CD4-positive, CD25-positive, alpha-beta regulatory T cell (primary cell): ENCODE measurements around the gene SMARCC2. TPM values are rescaled to one million over a fixed set of nuclear protein-coding genes. Genes with fewer than 3 reads are reported as not detected.
A peak's percentile ranks its signal among the peaks of the same experiment; 100 is the strongest.

Source experiments
- ATAC-seq, 2 donors: fragments of 150-1000 bp; cut with Tn5 transposase; one replicate each; pipeline ENCODE4 v1.10.0; 2021; ENCODE audit warnings: low read depth in 2 of 2, moderate number of reproducible peaks in 2 of 2, moderate library complexity in 1 of 2
- DNase-seq, 3 donors: peaks; one replicate each; pipeline versions ENCODE4 v3.0.0 to v3.0.0-alpha.2; 2012 to 2022; ENCODE audit warnings: mixed read lengths in 1 of 3
- H3K27ac ChIP-seq: one replicate; pipeline ENCODE4 v1.7.0; 2013; ENCODE audit warnings: mild to moderate bottlenecking, low read length; ENCODE audit not compliant: insufficient read depth, poor library complexity, severe bottlenecking
- H3K27me3 ChIP-seq: one replicate; pipeline ENCODE4 v1.7.0; 2013; ENCODE audit warnings: low read length; ENCODE audit not compliant: control insufficient read depth, insufficient read depth
- H3K36me3 ChIP-seq: one replicate; pipeline ENCODE4 v1.7.0; 2013; ENCODE audit warnings: mild to moderate bottlenecking, low read length, moderate library complexity; ENCODE audit not compliant: control insufficient read depth, insufficient read depth
- H3K4me1 ChIP-seq: 2 replicates; pipeline ENCODE4 v1.7.0; 2013; ENCODE audit warnings: mild to moderate bottlenecking, low read length; ENCODE audit not compliant: insufficient read depth, control insufficient read depth, poor library complexity, severe bottlenecking
- H3K4me3 ChIP-seq: one replicate; pipeline ENCODE4 v1.7.0; 2013; ENCODE audit warnings: low read depth, mild to moderate bottlenecking, low read length, moderate library complexity
- H3K9me3 ChIP-seq, 2 experiments: 1 replicate in 1 of 2; 2 replicates in 1 of 2; pipeline ENCODE4 v1.7.0; 2013; ENCODE audit warnings: low read length in 2 of 2, mild to moderate bottlenecking in 1 of 2, moderate library complexity in 1 of 2; ENCODE audit not compliant: control insufficient read depth in 2 of 2
- H3K27ac Mint-ChIP-seq, 3 donors: one replicate each; pipeline ENCODE4 v1.8.0; 2020 to 2022; ENCODE audit warnings: mild to moderate bottlenecking in 3 of 3, mixed read lengths in 3 of 3, moderate library complexity in 2 of 3
- H3K27me3 Mint-ChIP-seq: one replicate; pipeline ENCODE4 v1.8.0; 2022; ENCODE audit warnings: mild to moderate bottlenecking, mixed read lengths
- H3K36me3 Mint-ChIP-seq: one replicate; pipeline ENCODE4 v1.8.0; 2020; ENCODE audit warnings: mixed read lengths
- H3K4me1 Mint-ChIP-seq, 4 donors: one replicate each; pipeline ENCODE4 v1.8.0; 2020 to 2022; ENCODE audit warnings: mixed read lengths in 4 of 4, mild to moderate bottlenecking in 1 of 4
- H3K4me3 Mint-ChIP-seq, 4 donors: one replicate each; pipeline ENCODE4 v1.8.0; 2020 to 2022; ENCODE audit warnings: mild to moderate bottlenecking in 4 of 4, mixed read lengths in 4 of 4, moderate library complexity in 3 of 4
- H3K9me3 Mint-ChIP-seq, 7 donors: one replicate each; pipeline ENCODE4 v1.8.0; 2020 to 2022; ENCODE audit warnings: mixed read lengths in 7 of 7, mild to moderate bottlenecking in 3 of 7, moderate library complexity in 2 of 7
- polyA plus RNA-seq, 4 donors: library from polyadenylated mRNA; unstranded; fragments of 300-500 nt; fragmentation: Illumina TruSeq; gene quantifications; one replicate each; pipeline ENCODE4 v1.2.3, GENCODE V29; 2021
- total RNA-seq: library from RNA; stranded (reverse); gene quantifications from one replicate; pipeline ENCODE4 v1.2.3, GENCODE V29; 2022

SMARCC2 gene
- total and polyA plus RNA-seq, 5 donors from 2014 or later, result 46.3 to 153 (median 57.1) TPM

DNA sequence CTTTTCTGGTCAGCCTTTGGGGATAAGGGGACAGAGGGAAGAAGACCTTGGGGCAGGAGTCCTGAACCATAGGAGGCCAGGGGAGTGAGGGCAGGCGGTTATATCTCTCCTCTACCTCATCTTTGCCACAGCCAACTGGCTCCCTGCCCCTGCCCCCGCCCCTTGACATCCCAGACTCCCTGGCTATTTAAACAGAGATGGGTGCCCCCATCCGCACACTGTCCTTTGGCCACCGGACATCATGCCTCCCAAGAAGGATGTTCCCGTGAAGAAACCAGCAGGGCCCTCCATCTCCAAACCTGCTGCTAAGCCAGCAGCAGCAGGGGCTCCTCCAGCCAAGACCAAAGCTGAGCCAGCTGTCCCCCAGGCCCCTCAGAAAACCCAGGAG lies 35.6 kb downstream of the SMARCC2 start:
- H3K27me3 Mint-ChIP-seq, result peaks cover 4% of the 10 kb centered on the region
- DNase-seq, result no peak
- ATAC-seq, result no peak
- H3K4me1 Mint-ChIP-seq, result peaks cover 13 to 55% (median 24%) of the 10 kb centered on the region in 4 donors
- no peaks in the 10 kb centered on the region for H3K9me3 Mint-ChIP-seq
- Histone ChIP-seq H3K9me3 (no peaks in the 10 kb centered on the region), H3K4me3 (no peak overlapping the region), H3K27ac (no peak overlapping the region), H3K36me3 (no peaks in the 10 kb centered on the region), H3K4me1 (peaks cover 37% of the 10 kb centered on the region), H3K27me3 (no peaks in the 10 kb centered on the region)
- no peaks in the 10 kb centered on the region for H3K36me3 Mint-ChIP-seq
- H3K27ac Mint-ChIP-seq, result no peak overlapping the region
- H3K4me3 Mint-ChIP-seq, result peak overlapping the region; percentile 82 to 95 (median 93)

DNA sequence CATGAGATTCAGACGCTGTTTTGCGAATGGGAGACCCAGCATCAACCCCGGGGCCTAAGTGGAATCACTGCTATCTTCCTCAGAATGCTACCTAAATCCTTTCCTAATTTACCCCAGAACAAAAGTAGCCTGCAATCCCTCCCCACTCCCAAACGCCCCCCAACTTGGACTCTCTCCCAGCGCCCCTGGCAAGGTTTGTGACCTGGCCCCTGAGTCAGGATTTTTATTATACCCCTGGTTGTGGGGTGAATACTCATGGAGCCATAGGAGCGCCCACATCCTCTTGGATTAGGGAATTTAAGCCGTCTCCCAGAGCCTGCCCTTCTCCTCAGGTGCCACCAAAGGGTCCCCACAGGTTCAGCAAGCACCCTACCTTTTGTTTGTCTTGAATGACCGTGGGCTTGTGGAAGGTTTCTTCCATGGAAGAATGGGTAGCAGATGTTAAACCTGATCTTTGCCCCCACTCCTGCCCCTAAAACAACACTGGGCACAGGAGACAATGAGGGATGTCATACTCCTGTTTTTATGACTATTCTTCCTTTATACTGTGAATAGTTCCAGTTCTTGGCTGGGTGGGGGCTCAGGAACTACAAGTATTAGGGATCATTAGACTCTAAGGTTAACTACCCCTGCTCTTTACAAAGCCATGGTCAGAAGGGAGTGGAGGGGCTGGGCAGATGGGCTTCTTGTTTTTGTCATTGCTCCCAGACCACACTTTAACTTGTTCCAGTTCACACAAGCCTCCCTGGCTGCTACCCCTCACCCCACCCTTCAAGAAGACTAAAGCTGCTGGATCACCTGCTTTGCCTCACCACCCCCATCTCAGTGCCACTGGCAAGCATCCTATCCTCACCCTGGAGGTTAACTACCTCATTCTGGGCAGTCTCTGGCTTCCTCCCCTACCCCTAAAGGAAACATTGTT lies 36.3 kb downstream of the SMARCC2 start:
- H3K27ac Mint-ChIP-seq, result peak overlapping the region; percentile 56 to 97 (median 62)
- DNase-seq, result no peak
- no peaks in the 10 kb centered on the region for H3K36me3 ChIP-seq
- H3K4me1 Mint-ChIP-seq, result peaks cover 13 to 52% (median 22%) of the 10 kb centered on the region in 4 donors
- peak overlapping the region; percentile 46 for H3K4me3 ChIP-seq
- no peaks in the 10 kb centered on the region for H3K27me3 ChIP-seq
- peak overlapping the region; percentile 93 to 96 (median 94) for H3K4me3 Mint-ChIP-seq
- H3K9me3 ChIP-seq, result no peaks in the 10 kb centered on the region
- no peaks in the 10 kb centered on the region for H3K36me3 Mint-ChIP-seq
- H3K4me1 ChIP-seq, result peaks cover 36% of the 10 kb centered on the region
- peak overlapping the region; percentile 96 for H3K27ac ChIP-seq
- ATAC-seq, result no peak
- no peaks in the 10 kb centered on the region for H3K9me3 Mint-ChIP-seq
- H3K27me3 Mint-ChIP-seq, result peaks cover 4% of the 10 kb centered on the region

DNA sequence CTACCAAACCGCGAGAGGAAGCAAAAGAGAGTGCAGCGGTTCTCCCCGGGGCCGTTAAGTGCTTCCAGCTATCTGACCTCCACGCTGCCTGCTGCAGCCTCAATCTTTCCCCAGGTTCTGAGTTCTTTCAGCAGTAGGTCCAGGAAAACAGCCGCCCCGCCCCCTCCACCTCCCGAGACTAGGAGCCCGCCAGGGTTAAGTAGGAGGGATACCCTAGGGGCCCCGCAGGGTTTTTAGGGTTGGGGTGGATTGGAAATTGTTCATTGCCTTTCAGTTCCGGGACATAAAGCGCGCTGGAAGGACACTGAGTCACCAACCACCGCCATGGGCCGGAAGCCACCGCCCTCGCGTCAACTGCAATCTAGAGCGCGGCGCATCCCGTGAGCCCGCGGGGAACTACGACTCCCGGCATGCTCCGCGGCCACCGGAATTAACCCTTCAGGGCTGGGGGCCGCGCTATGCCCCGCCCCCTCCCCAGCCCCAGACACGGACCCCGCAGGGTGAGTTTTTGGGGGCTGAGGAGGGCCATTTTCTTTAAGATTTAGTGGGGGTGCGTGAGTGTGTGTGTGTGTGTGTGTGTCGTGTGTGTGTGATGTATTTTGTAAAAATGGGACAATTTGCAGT lies 37.0 kb downstream of the SMARCC2 start, which contains the start of gene MYL6B:
MYL6B (plus strand) TSS at position 456 of the 624 bp plus-strand sequence. CDS start 1,332 bp downstream, outside the sequence.
- peak within 1 kb of the TSS; percentile 83 for H3K4me3 ChIP-seq
- H3K4me1 Mint-ChIP-seq, result peaks cover 11 to 46% (median 19%) of the 10 kb centered on the region in 4 donors
- H3K27ac Mint-ChIP-seq, result peak within 1 kb of the TSS; percentile 97 to 100 (median 99)
- H3K36me3 Mint-ChIP-seq, result no peaks in the 10 kb centered on the region
- no peaks in the 10 kb centered on the region for H3K9me3 Mint-ChIP-seq
- ATAC-seq, result peak; percentile 94
- peak within 1 kb of the TSS; percentile 93 to 96 (median 94) for H3K4me3 Mint-ChIP-seq
- peak; percentile 89 to 97 (median 90) for DNase-seq
- no peaks in the 10 kb centered on the region for H3K36me3 ChIP-seq
- peaks cover 30% of the 10 kb centered on the region for H3K4me1 ChIP-seq
- peaks cover 4% of the 10 kb centered on the region for H3K27me3 Mint-ChIP-seq
- H3K27ac ChIP-seq, result peak within 1 kb of the TSS; percentile 96
- H3K27me3 ChIP-seq, result no peaks in the 10 kb centered on the region
- no peaks in the 10 kb centered on the region for H3K9me3 ChIP-seq

DNA sequence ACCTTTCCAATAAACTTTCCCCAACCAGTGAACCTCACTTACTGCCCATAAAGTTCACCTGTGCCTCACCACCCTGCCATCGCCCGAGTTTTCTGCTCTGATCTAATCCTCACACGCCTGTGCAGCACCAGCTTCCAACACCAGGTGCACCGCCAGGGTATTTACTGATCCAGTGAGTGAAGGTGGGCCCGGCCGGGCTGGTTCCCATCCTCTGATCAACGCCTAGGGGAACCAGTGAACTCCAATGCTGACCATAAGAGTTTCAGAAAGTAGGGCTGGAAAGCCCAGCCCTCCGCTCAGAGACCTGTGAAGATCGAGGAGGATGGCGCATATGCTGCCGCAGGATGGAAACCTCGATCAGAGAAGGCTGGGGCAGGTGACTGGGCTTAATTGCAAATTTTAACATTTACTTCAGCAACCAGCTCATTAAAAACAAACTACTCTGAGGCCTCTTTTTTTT lies 37.6 kb downstream of the SMARCC2 start:
- no peaks in the 10 kb centered on the region for H3K27me3 ChIP-seq
- H3K36me3 Mint-ChIP-seq, result no peaks in the 10 kb centered on the region
- H3K9me3 ChIP-seq, result no peaks in the 10 kb centered on the region
- H3K36me3 ChIP-seq, result no peaks in the 10 kb centered on the region
- H3K27ac Mint-ChIP-seq, result peak overlapping the region; percentile 97 to 100 (median 99)
- ATAC-seq, result peak; percentile 64 to 69
- H3K4me1 ChIP-seq, result peaks cover 25% of the 10 kb centered on the region
- H3K27ac ChIP-seq, result peak overlapping the region; percentile 96
- peak; percentile 49 to 86 (median 73) for DNase-seq
- H3K4me3 ChIP-seq, result peak overlapping the region; percentile 83
- peak overlapping the region; percentile 93 to 96 (median 94) for H3K4me3 Mint-ChIP-seq
- H3K27me3 Mint-ChIP-seq, result peaks cover 4% of the 10 kb centered on the region
- H3K9me3 Mint-ChIP-seq, result no peaks in the 10 kb centered on the region
- peaks cover 12 to 45% (median 19%) of the 10 kb centered on the region in 4 donors for H3K4me1 Mint-ChIP-seq

DNA sequence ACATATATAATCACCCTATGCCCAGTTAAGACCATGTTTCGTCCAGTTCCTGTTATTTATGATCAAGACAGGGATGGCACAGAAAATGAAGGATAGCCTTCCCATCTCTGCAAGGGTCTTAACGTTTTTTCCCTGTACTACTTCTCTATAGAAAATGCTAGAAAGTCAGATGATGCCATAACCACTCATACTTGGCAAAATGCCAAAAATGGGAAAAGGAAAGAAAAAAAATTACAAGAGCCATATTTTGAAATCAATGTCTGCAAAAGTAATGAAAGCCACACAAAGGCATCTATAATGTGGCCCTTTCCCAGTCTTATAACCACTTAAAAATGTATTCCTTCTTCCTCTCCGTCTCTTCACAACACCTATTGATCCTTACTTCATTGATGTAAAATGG lies 38.7 kb downstream of the SMARCC2 start:
- H3K9me3 Mint-ChIP-seq, result no peaks in the 10 kb centered on the region

DNA sequence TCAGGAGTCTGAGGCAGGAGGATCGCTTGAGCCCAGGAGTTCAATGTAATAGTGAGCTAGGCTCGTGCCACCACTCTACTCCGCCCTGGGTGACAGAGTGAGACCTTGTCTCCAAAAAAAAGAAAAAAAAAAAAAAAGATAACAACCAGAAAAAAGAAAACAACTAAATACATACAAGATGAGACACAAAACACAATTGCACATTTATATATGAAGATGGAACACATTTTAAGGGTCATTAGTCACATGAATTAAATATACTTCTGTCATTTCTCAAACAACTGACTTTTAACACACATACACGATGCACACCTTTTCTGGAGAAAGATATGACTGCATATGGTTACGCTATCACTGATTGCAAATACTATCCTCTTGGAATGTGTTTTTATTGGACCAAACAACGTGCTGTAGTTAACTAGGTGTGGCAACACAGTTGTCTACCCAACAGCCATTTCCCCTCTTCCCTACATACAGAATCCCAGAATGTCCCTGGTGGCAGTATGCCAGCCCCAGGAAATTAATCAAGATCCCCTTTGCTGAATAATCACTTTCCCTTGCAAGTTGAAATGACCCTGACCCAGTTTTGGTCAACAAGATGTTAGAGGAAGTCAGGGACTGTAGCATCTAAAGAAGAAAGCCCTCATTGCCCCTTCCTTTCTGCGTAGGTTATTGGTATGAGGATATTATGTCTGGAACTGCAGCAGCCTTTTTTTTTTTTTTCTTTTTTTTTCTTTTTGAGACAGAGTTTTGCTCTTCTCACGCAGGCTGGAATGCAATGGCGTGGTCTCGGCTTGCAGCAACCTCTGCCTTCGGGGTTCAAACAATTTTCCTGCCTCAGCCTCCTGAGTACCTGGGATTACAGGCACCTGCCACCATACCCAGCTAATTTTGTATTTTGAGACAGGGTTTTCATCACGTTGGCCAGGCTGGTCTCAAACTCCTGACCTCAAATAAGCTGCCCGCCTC lies 42.5 kb downstream of the SMARCC2 start:
- H3K4me3 ChIP-seq, result no peak overlapping the region
- Mint-ChIP-seq H3K27me3 (no peaks in the 10 kb centered on the region), H3K9me3 (no peaks in the 10 kb centered on the region), H3K4me1 (peaks cover 9 to 38% (median 29%) of the 10 kb centered on the region in 4 donors), H3K27ac (peak overlapping the region in 1 of 3 donors; percentile 26), H3K36me3 (peaks cover 26% of the 10 kb centered on the region), H3K4me3 (peak overlapping the region in 2 of 4 donors; percentile 49 to 90)
- H3K27me3 ChIP-seq, result no peaks in the 10 kb centered on the region
- H3K36me3 ChIP-seq, result peaks cover 37% of the 10 kb centered on the region
- H3K9me3 ChIP-seq, result no peaks in the 10 kb centered on the region
- DNase-seq (no peak), ATAC-seq (no peak)
- peak overlapping the region; percentile 35 for H3K27ac ChIP-seq
- H3K4me1 ChIP-seq, result peaks cover 27% of the 10 kb centered on the region

More for the DNA sequence above, 38.7 kb downstream of the SMARCC2 start:
- Histone ChIP-seq H3K4me1 (peaks cover 25% of the 10 kb centered on the region), H3K36me3 (no peaks in the 10 kb centered on the region), H3K27me3 (no peaks in the 10 kb centered on the region), H3K9me3 (no peaks in the 10 kb centered on the region), H3K4me3 (no peak overlapping the region), H3K27ac (peak overlapping the region; percentile 96)
- H3K27ac Mint-ChIP-seq, result peak overlapping the region; percentile 65 to 97 (median 93)
- DNase-seq, result no peak
- peak overlapping the region; percentile 84 to 95 (median 93) for H3K4me3 Mint-ChIP-seq
- peaks cover 14 to 41% (median 21%) of the 10 kb centered on the region in 4 donors for H3K4me1 Mint-ChIP-seq
- no peaks in the 10 kb centered on the region for H3K36me3 Mint-ChIP-seq
- peaks cover 4% of the 10 kb centered on the region for H3K27me3 Mint-ChIP-seq
- ATAC-seq, result no peak

DNA sequence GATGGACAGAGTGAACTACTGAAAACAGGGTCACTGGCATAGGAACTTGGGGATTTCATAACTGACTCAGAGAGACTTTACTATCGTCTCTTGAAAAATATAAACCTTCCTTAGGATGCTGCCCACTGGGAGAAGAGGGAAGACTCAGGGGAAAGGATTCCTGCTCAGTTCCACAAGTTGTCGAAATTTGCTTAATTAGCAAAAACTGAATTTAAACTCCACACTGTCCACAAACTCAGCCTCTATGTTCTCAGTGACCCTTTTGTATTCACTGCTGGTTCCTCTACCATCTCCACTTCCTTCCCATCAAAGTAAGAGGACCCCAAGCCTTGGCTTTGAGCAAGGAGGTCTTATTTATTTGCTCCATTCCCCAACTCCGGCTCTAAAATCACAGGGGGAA lies 44.1 kb downstream of the SMARCC2 start:
- H3K4me3 ChIP-seq, result no peak overlapping the region
- peaks cover 14% of the 10 kb centered on the region for H3K4me1 ChIP-seq
- H3K27me3 ChIP-seq, result no peaks in the 10 kb centered on the region
- peaks cover 35% of the 10 kb centered on the region for H3K36me3 Mint-ChIP-seq
- no peaks in the 10 kb centered on the region for H3K9me3 Mint-ChIP-seq
- H3K4me3 Mint-ChIP-seq, result no peak overlapping the region
- no peaks in the 10 kb centered on the region for H3K27me3 Mint-ChIP-seq
- peaks cover 51% of the 10 kb centered on the region for H3K36me3 ChIP-seq
- peaks cover 3 to 33% (median 23%) of the 10 kb centered on the region in 4 donors for H3K4me1 Mint-ChIP-seq
- ATAC-seq (no peak), DNase-seq (no peak)
- no peaks in the 10 kb centered on the region for H3K9me3 ChIP-seq
- H3K27ac ChIP-seq, result no peak overlapping the region
- H3K27ac Mint-ChIP-seq, result peak overlapping the region in 1 of 3 donors; percentile 56
